ENCODE measurements around the gene FRMD8. TPM values are rescaled to one million over a fixed set of nuclear protein-coding genes. Genes with fewer than 3 reads are reported as not detected.

Gene FRMD8
- total and polyA plus RNA-seq, 2 experiments from 2014 or later, result 7.0 to 35.4 TPM

DNA sequence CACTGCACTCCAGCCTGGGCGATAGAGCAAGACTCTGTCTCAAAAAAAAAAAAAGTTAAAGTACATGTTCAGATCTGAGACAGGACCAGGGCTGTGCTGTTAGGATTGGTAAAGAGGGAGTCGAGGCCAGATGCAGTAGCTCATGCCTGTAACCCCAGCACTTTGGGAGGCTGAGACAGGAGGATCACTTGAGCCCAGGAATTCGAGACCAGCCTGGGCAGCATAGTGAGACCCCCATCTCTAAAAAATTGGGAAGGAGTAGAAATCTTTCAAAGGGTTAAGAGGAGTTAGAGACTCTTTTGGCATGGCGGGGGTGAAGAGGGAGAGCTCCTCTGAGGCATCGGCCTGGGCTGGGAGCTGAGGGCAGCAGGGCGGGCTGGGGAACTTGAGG is 15.8 kb upstream of the FRMD8 start (continued):
- TF ChIP-seq ZNF331 (CRISPR knock-in tag; IDR thresholded peaks at IDR 0.05; ENCODE audit: low read depth), result no peak
- TF ChIP-seq, protein P1, sequence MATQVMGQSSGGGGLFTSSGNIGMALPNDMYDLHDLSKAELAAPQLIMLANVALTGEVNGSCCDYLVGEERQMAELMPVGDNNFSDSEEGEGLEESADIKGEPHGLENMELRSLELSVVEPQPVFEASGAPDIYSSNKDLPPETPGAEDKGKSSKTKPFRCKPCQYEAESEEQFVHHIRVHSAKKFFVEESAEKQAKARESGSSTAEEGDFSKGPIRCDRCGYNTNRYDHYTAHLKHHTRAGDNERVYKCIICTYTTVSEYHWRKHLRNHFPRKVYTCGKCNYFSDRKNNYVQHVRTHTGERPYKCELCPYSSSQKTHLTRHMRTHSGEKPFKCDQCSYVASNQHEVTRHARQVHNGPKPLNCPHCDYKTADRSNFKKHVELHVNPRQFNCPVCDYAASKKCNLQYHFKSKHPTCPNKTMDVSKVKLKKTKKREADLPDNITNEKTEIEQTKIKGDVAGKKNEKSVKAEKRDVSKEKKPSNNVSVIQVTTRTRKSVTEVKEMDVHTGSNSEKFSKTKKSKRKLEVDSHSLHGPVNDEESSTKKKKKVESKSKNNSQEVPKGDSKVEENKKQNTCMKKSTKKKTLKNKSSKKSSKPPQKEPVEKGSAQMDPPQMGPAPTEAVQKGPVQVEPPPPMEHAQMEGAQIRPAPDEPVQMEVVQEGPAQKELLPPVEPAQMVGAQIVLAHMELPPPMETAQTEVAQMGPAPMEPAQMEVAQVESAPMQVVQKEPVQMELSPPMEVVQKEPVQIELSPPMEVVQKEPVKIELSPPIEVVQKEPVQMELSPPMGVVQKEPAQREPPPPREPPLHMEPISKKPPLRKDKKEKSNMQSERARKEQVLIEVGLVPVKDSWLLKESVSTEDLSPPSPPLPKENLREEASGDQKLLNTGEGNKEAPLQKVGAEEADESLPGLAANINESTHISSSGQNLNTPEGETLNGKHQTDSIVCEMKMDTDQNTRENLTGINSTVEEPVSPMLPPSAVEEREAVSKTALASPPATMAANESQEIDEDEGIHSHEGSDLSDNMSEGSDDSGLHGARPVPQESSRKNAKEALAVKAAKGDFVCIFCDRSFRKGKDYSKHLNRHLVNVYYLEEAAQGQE (IDR thresholded peaks at IDR 0.05; ENCODE audit: unreplicated experiment), result no peak

DNA sequence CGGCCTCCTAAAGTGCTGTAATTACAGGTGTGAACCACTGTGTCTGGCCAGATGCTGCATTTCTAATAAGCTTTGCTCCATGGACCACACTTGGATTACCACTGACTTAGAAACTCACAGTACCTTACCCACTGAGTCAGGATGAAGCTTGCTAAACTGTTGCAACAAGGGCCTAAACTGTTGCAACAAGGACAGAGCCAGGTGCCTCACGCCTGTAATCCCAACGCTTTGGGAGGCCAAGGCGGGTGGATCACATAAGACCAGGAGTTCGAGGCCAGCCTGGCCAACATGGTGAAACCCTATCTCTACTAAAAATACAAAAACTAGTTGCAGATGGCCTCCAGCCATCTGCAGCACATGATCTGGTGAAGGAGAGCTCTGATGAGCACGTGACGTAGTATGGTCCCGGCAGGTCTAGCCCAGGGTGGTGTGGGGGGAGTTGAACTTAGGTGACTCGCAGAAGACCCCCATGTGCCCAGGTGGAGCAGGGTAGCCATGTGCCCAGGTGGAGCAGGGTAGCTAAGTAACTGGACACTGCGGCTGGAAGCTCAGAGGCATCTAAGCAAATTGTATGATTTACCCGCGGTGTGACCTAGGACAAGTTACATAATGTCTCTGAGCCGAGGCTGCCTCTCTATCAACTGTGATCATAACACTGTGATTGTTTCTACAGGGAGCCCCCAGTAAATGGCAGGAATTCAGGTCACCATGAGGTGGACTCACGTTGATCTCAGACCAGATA is 12.4 kb upstream of the FRMD8 start:
- H2AFZ ChIP-seq, result no peak overlapping the region
- TF ChIP-seq STAT1 (IDR thresholded peaks at IDR 0.05; ENCODE audit: unreplicated experiment), result no peak
- TF ChIP-seq ZNF331 (CRISPR knock-in tag; IDR thresholded peaks at IDR 0.05; ENCODE audit: low read depth), result no peak
- TF ChIP-seq JUNB (IDR thresholded peaks at IDR 0.05; ENCODE audit: unreplicated experiment), result no peak
- TF ChIP-seq, protein P2, sequence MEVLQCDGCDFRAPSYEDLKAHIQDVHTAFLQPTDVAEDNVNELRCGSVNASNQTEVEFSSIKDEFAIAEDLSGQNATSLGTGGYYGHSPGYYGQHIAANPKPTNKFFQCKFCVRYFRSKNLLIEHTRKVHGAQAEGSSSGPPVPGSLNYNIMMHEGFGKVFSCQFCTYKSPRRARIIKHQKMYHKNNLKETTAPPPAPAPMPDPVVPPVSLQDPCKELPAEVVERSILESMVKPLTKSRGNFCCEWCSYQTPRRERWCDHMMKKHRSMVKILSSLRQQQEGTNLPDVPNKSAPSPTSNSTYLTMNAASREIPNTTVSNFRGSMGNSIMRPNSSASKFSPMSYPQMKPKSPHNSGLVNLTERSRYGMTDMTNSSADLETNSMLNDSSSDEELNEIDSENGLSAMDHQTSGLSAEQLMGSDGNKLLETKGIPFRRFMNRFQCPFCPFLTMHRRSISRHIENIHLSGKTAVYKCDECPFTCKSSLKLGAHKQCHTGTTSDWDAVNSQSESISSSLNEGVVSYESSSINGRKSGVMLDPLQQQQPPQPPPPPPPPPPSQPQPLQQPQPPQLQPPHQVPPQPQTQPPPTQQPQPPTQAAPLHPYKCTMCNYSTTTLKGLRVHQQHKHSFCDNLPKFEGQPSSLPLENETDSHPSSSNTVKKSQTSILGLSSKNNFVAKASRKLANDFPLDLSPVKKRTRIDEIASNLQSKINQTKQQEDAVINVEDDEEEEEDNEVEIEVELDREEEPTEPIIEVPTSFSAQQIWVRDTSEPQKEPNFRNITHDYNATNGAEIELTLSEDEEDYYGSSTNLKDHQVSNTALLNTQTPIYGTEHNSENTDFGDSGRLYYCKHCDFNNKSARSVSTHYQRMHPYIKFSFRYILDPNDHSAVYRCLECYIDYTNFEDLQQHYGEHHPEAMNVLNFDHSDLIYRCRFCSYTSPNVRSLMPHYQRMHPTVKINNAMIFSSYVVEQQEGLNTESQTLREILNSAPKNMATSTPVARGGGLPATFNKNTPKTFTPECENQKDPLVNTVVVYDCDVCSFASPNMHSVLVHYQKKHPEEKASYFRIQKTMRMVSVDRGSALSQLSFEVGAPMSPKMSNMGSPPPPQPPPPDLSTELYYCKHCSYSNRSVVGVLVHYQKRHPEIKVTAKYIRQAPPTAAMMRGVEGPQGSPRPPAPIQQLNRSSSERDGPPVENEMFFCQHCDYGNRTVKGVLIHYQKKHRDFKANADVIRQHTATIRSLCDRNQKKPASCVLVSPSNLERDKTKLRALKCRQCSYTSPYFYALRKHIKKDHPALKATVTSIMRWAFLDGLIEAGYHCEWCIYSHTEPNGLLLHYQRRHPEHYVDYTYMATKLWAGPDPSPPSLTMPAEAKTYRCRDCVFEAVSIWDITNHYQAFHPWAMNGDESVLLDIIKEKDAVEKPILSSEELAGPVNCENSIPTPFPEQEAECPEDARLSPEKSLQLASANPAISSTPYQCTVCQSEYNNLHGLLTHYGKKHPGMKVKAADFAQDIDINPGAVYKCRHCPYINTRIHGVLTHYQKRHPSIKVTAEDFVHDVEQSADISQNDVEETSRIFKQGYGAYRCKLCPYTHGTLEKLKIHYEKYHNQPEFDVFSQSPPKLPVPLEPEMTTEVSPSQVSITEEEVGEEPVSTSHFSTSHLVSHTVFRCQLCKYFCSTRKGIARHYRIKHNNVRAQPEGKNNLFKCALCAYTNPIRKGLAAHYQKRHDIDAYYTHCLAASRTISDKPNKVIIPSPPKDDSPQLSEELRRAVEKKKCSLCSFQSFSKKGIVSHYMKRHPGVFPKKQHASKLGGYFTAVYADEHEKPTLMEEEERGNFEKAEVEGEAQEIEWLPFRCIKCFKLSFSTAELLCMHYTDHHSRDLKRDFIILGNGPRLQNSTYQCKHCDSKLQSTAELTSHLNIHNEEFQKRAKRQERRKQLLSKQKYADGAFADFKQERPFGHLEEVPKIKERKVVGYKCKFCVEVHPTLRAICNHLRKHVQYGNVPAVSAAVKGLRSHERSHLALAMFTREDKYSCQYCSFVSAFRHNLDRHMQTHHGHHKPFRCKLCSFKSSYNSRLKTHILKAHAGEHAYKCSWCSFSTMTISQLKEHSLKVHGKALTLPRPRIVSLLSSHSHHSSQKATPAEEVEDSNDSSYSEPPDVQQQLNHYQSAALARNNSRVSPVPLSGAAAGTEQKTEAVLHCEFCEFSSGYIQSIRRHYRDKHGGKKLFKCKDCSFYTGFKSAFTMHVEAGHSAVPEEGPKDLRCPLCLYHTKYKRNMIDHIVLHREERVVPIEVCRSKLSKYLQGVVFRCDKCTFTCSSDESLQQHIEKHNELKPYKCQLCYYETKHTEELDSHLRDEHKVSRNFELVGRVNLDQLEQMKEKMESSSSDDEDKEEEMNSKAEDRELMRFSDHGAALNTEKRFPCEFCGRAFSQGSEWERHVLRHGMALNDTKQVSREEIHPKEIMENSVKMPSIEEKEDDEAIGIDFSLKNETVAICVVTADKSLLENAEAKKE (CRISPR knock-in tag; IDR thresholded peaks at IDR 0.05), result no peak
- no peak for TF ChIP-seq CREB1 (CRISPR knock-in tag; IDR thresholded peaks at IDR 0.05; ENCODE audit: low read depth)
- no peak for TF ChIP-seq NANOG (IDR thresholded peaks at IDR 0.05; ENCODE audit: borderline replicate concordance)
- TF ChIP-seq, protein P3, sequence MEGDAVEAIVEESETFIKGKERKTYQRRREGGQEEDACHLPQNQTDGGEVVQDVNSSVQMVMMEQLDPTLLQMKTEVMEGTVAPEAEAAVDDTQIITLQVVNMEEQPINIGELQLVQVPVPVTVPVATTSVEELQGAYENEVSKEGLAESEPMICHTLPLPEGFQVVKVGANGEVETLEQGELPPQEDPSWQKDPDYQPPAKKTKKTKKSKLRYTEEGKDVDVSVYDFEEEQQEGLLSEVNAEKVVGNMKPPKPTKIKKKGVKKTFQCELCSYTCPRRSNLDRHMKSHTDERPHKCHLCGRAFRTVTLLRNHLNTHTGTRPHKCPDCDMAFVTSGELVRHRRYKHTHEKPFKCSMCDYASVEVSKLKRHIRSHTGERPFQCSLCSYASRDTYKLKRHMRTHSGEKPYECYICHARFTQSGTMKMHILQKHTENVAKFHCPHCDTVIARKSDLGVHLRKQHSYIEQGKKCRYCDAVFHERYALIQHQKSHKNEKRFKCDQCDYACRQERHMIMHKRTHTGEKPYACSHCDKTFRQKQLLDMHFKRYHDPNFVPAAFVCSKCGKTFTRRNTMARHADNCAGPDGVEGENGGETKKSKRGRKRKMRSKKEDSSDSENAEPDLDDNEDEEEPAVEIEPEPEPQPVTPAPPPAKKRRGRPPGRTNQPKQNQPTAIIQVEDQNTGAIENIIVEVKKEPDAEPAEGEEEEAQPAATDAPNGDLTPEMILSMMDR (conservative IDR thresholded peaks at IDR 0.05; ENCODE audit: low read depth in 2 of 2), result no peak
- TF ChIP-seq ZNF114 (CRISPR knock-in tag; IDR thresholded peaks at IDR 0.05), result no peak
- TF ChIP-seq EZH2 (IDR thresholded peaks at IDR 0.05; ENCODE audit: low read depth, unreplicated experiment), result no peak
- no peak for TF ChIP-seq POLR2AphosphoS5 (IDR thresholded peaks at IDR 0.05; ENCODE audit: low read depth)
- ATAC-seq, result no peak

More for the DNA sequence above, 12.4 kb upstream of the FRMD8 start:
- Mint-ChIP-seq H3K36me3 (ENCODE audit: low read depth) (no peaks in the 10 kb centered on the region), H3K4me3 (no peak overlapping the region), H3K9me3 (no peaks in the 10 kb centered on the region), H3K27ac (no peak overlapping the region), H3K4me1 (no peaks in the 10 kb centered on the region), H3K27me3 (ENCODE audit: insufficient read depth, low read depth, poor library complexity) (peaks cover 11% of the 10 kb centered on the region)
- Histone ChIP-seq H3F3A (replicated peaks; ENCODE audit: low read depth) (no peaks in the 10 kb centered on the region), H3K27ac (ENCODE audit: low read depth) (no peak overlapping the region), H3K4me1 (ENCODE audit: insufficient read depth) (no peaks in the 10 kb centered on the region), H3K9me2 (ENCODE audit: insufficient read depth) (no peaks in the 10 kb centered on the region), H3K27me3 (ENCODE audit: insufficient read depth) (no peaks in the 10 kb centered on the region), H3K79me2 (replicated peaks; ENCODE audit: insufficient read depth) (no peaks in the 10 kb centered on the region), H4K20me1 (replicated peaks; ENCODE audit: insufficient read depth) (no peaks in the 10 kb centered on the region), H3K4me2 (no peak overlapping the region), H3K36me3 (ENCODE audit: insufficient read depth) (no peaks in the 10 kb centered on the region), H3K4me3 (no peak overlapping the region)
- no peak for DNase-seq (ENCODE audit: low spot score)
